GM23338 (cell line): ENCODE results near the gene SMOC2. TPM values are rescaled to one million over a fixed set of nuclear protein-coding genes. Genes with fewer than 3 reads are reported as not detected.

Source experiments
- ATAC-seq: fragments of 200-7000 bp; cut with Tn5 transposase; 3 replicates; pipeline ENCODE4 v1.9.1; 2020
- DNase-seq: peaks from one replicate; pipeline ENCODE4 v3.0.0-alpha.2; 2015; ENCODE audit warnings: low spot score
- H2AFZ ChIP-seq: fragments of 200-600 bp; sonication (generic); 2 replicates; pipeline ENCODE4 v1.8.0; 2016; ENCODE audit warnings: antibody characterized with exemption, mild to moderate bottlenecking, moderate library complexity
- H3F3A ChIP-seq: fragments of 200-600 bp; sonication (generic); replicated peaks from 2 replicates; pipeline ENCODE4 v1.8.0; 2017; ENCODE audit warnings: antibody characterized with exemption, mixed run types, low read depth
- H3K27ac ChIP-seq: fragments of 200-600 bp; sonication (generic); 2 replicates; pipeline ENCODE4 v1.6.1; 2016; ENCODE audit warnings: low read depth
- H3K27me3 ChIP-seq: fragments of 200-600 bp; sonication (generic); 2 replicates; pipeline ENCODE4 v1.8.0; 2016; ENCODE audit warnings: mild to moderate bottlenecking, mixed run types, moderate library complexity; ENCODE audit not compliant: insufficient read depth
- H3K36me3 ChIP-seq: fragments of 200-600 bp; sonication (generic); 2 replicates; pipeline ENCODE4 v1.8.0; 2016; ENCODE audit warnings: mild to moderate bottlenecking; ENCODE audit not compliant: insufficient read depth
- H3K4me1 ChIP-seq: fragments of 200-600 bp; sonication (generic); 2 replicates; pipeline ENCODE4 v1.8.0; 2016; ENCODE audit warnings: mild to moderate bottlenecking, moderate library complexity; ENCODE audit not compliant: insufficient read depth
- H3K4me2 ChIP-seq: fragments of 200-600 bp; sonication (generic); 2 replicates; pipeline ENCODE4 v1.7.1; 2017; ENCODE audit warnings: mixed run types
- H3K4me3 ChIP-seq: fragments of 200-600 bp; sonication (generic); 2 replicates; pipeline ENCODE4 v1.6.1; 2016; ENCODE audit warnings: mixed run types
- H3K79me2 ChIP-seq: fragments of 200-600 bp; sonication (generic); replicated peaks from 2 replicates; pipeline ENCODE4 v1.8.0; 2017; ENCODE audit warnings: mild to moderate bottlenecking; ENCODE audit not compliant: insufficient read depth
- H3K9me2 ChIP-seq: fragments of 200-600 bp; sonication (generic); 2 replicates; pipeline ENCODE4 v1.8.0; 2017; ENCODE audit not compliant: insufficient read depth
- H4K20me1 ChIP-seq: fragments of 200-600 bp; sonication (generic); replicated peaks from 2 replicates; pipeline ENCODE4 v1.8.0; 2017; ENCODE audit warnings: mild to moderate bottlenecking; ENCODE audit not compliant: insufficient read depth
- H3K27ac Mint-ChIP-seq: 2 replicates; pipeline ENCODE4 v1.8.0; 2020; ENCODE audit warnings: inconsistent platforms, mild to moderate bottlenecking, moderate library complexity, mixed read lengths
- H3K27me3 Mint-ChIP-seq: 3 replicates; pipeline ENCODE4 v1.8.0; 2022; ENCODE audit warnings: low read depth, mild to moderate bottlenecking, moderate library complexity, mixed read lengths, inconsistent platforms; ENCODE audit not compliant: insufficient read depth, poor library complexity
- H3K36me3 Mint-ChIP-seq: 3 replicates; pipeline ENCODE4 v1.8.0; 2021; ENCODE audit warnings: low read depth, mild to moderate bottlenecking, inconsistent platforms, moderate library complexity, mixed read lengths
- H3K4me1 Mint-ChIP-seq: 3 replicates; pipeline ENCODE4 v1.8.0; 2020; ENCODE audit warnings: mild to moderate bottlenecking, inconsistent platforms, mixed read lengths
- H3K4me3 Mint-ChIP-seq: 3 replicates; pipeline ENCODE4 v1.8.0; 2021; ENCODE audit warnings: moderate library complexity, mild to moderate bottlenecking, inconsistent platforms, mixed read lengths
- H3K9me3 Mint-ChIP-seq: 3 replicates; pipeline ENCODE4 v1.8.0; 2020; ENCODE audit warnings: moderate library complexity, mild to moderate bottlenecking, inconsistent platforms, mixed read lengths
- POLR2AphosphoS5 ChIP-seq: IDR thresholded peaks from 2 replicates; pipeline ENCODE4 v1.6.1; 2016; ENCODE audit warnings: antibody characterized with exemption, low read depth
- ZNF331 ChIP-seq: fragments of 250-450 bp; sonication (Bioruptor Pico); IDR thresholded peaks from 2 replicates; pipeline ENCODE4 v1.5.0; 2020; ENCODE audit warnings: low read depth, mild to moderate bottlenecking, moderate library complexity
- polyA plus RNA-seq: library from polyadenylated mRNA; unstranded; fragments of >200 nt; fragmentation: Nextera tagmentation; extraction: Ambion mirVana; gene quantifications from 2 replicates; pipeline ENCODE4 v1.2.1, GENCODE V29; 2016
- total RNA-seq: library from RNA; depleted of rRNA; stranded (reverse); fragments of >200 nt; shearing (Covaris generic); gene quantifications from 2 replicates; pipeline ENCODE4 v1.2.3, GENCODE V29; 2014
- TF ChIP-seq, protein P1 (sequence below): IDR thresholded peaks from one replicate; pipeline ENCODE4 v1.6.1; 2018; ENCODE audit warnings: antibody characterized with exemption; ENCODE audit not compliant: unreplicated experiment
- TF ChIP-seq, protein P2 (sequence below): IDR thresholded peaks from 2 replicates; pipeline ENCODE4 v1.6.1; 2016; ENCODE audit warnings: antibody characterized with exemption
- TF ChIP-seq, protein P3 (sequence below), 2 experiments: fragments of 200-600 bp in 1 of 2; sonication (generic) in 1 of 2; conservative IDR thresholded peaks; 2 replicates each; pipeline versions ENCODE4 v1.5.1 to v1.6.1; 2016 to 2017; ENCODE audit warnings: antibody characterized with exemption in 2 of 2, low read depth in 2 of 2, mild to moderate bottlenecking in 2 of 2, moderate library complexity in 1 of 2

The SMOC2 gene
- total and polyA plus RNA-seq, 2 experiments from 2014 or later: 4.3 to 6.5 TPM

DNA sequence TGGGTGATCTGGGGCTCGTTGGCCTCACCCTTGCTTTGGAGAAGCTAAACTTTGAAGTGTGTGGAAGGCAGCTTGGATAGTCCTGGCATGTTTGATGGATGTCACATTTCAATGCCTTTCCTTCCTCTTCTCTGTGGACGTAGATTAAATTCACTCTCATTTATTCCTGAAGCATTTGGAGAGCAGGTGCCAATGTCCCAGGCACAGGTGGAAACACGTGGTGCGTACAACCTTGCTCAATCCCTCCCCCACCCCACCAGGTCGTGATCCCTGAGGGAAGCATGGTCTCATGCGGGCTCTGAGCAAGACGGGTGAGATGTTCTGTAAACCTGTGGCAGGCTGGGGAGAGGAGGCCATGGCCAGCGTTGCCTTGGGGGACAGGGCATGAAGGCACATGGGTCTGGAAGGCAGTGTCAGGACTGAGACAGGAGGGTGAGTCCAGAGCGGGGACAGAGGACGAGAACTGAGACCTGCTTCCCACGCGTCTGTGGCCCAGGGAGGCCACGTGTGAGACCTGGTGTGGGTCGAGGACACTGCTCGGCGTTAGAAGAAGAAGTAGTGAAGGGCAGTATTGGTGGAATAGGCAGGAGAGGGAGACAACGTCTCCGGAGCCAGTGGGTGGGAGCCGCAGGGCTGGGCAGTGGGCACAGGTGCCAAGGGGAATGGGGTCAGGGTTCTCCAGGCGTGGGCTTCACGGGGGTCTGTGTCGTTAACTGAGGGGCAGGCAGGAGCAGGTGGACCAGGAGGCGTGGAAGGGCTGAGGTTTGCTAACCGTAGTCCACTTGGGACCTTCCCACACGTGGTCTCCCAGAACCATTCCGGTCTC, 34.4 kb downstream of the SMOC2 start:
- Histone ChIP-seq H2AFZ (no peak overlapping the region), H3K9me2 (no peaks in the 10 kb centered on the region), H3K4me1 (no peaks in the 10 kb centered on the region), H3K36me3 (no peaks in the 10 kb centered on the region), H3K4me2 (no peak overlapping the region), H3K79me2 (no peaks in the 10 kb centered on the region), H3K27me3 (no peaks in the 10 kb centered on the region), H3K27ac (no peak overlapping the region), H3K4me3 (no peak overlapping the region), H3F3A (no peaks in the 10 kb centered on the region), H4K20me1 (no peaks in the 10 kb centered on the region)
- no peak overlapping the region for H3K27ac Mint-ChIP-seq
- no peak for DNase-seq
- no peak for ATAC-seq
- no peaks in the 10 kb centered on the region for H3K4me1 Mint-ChIP-seq
- H3K4me3 Mint-ChIP-seq: no peak overlapping the region
- H3K36me3 Mint-ChIP-seq: no peaks in the 10 kb centered on the region; the same call in 2 of the 3 replicates
- H3K27me3 Mint-ChIP-seq: peaks cover 8% of the 10 kb centered on the region
- peaks cover 3% of the 10 kb centered on the region; the same call in 2 of the 3 replicates for H3K9me3 Mint-ChIP-seq
- TF ChIP-seq POLR2AphosphoS5: no peak
- TF ChIP-seq ZNF331 (CRISPR knock-in tag): no peak
- TF ChIP-seq, protein P1, sequence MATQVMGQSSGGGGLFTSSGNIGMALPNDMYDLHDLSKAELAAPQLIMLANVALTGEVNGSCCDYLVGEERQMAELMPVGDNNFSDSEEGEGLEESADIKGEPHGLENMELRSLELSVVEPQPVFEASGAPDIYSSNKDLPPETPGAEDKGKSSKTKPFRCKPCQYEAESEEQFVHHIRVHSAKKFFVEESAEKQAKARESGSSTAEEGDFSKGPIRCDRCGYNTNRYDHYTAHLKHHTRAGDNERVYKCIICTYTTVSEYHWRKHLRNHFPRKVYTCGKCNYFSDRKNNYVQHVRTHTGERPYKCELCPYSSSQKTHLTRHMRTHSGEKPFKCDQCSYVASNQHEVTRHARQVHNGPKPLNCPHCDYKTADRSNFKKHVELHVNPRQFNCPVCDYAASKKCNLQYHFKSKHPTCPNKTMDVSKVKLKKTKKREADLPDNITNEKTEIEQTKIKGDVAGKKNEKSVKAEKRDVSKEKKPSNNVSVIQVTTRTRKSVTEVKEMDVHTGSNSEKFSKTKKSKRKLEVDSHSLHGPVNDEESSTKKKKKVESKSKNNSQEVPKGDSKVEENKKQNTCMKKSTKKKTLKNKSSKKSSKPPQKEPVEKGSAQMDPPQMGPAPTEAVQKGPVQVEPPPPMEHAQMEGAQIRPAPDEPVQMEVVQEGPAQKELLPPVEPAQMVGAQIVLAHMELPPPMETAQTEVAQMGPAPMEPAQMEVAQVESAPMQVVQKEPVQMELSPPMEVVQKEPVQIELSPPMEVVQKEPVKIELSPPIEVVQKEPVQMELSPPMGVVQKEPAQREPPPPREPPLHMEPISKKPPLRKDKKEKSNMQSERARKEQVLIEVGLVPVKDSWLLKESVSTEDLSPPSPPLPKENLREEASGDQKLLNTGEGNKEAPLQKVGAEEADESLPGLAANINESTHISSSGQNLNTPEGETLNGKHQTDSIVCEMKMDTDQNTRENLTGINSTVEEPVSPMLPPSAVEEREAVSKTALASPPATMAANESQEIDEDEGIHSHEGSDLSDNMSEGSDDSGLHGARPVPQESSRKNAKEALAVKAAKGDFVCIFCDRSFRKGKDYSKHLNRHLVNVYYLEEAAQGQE: no peak
- TF ChIP-seq, protein P2, sequence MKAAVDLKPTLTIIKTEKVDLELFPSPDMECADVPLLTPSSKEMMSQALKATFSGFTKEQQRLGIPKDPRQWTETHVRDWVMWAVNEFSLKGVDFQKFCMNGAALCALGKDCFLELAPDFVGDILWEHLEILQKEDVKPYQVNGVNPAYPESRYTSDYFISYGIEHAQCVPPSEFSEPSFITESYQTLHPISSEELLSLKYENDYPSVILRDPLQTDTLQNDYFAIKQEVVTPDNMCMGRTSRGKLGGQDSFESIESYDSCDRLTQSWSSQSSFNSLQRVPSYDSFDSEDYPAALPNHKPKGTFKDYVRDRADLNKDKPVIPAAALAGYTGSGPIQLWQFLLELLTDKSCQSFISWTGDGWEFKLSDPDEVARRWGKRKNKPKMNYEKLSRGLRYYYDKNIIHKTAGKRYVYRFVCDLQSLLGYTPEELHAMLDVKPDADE: no peak
- TF ChIP-seq, protein P3, sequence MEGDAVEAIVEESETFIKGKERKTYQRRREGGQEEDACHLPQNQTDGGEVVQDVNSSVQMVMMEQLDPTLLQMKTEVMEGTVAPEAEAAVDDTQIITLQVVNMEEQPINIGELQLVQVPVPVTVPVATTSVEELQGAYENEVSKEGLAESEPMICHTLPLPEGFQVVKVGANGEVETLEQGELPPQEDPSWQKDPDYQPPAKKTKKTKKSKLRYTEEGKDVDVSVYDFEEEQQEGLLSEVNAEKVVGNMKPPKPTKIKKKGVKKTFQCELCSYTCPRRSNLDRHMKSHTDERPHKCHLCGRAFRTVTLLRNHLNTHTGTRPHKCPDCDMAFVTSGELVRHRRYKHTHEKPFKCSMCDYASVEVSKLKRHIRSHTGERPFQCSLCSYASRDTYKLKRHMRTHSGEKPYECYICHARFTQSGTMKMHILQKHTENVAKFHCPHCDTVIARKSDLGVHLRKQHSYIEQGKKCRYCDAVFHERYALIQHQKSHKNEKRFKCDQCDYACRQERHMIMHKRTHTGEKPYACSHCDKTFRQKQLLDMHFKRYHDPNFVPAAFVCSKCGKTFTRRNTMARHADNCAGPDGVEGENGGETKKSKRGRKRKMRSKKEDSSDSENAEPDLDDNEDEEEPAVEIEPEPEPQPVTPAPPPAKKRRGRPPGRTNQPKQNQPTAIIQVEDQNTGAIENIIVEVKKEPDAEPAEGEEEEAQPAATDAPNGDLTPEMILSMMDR (conservative IDR thresholded peaks at IDR 0.05; ENCODE audit: low read depth in 2 of 2): no peak

DNA sequence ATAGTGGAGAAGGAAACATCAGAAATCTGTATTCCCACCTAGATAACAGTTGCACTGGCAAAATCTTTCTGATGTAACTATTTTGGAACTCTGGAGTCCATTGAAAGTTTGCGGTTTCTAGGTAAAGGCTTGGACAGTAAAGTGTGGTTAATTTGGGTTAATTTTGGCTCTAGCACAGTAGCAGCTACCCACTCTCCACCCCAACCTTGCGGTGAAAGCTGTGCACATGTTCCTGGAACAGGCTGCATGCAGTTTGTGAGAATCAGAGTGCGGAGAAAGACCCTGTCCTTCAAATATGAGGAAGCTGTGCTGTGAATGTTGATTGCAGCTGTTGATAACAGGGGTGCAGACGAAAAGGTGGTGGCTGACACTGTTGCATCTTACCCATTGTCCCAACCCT, 38.4 kb downstream of the SMOC2 start:
- H3K4me3 ChIP-seq: no peak overlapping the region
- no peaks in the 10 kb centered on the region for H3K79me2 ChIP-seq
- no peaks in the 10 kb centered on the region for H3K36me3 ChIP-seq
- no peaks in the 10 kb centered on the region for H3K4me1 ChIP-seq
- no peaks in the 10 kb centered on the region for H4K20me1 ChIP-seq
- DNase-seq: no peak
- Mint-ChIP-seq H3K27ac (no peak overlapping the region), H3K9me3 (peaks cover 3% of the 10 kb centered on the region; the same call in 2 of the 3 replicates), H3K4me1 (no peaks in the 10 kb centered on the region), H3K4me3 (no peak overlapping the region), H3K36me3 (no peaks in the 10 kb centered on the region; the same call in 2 of the 3 replicates), H3K27me3 (peaks cover 8% of the 10 kb centered on the region)
- ATAC-seq: no peak
- H2AFZ ChIP-seq: no peak overlapping the region
- no peak overlapping the region for H3K4me2 ChIP-seq
- no peaks in the 10 kb centered on the region for H3K27me3 ChIP-seq
- H3K27ac ChIP-seq: no peak overlapping the region
- H3K9me2 ChIP-seq: no peaks in the 10 kb centered on the region
- no peaks in the 10 kb centered on the region for H3F3A ChIP-seq
- TF ChIP-seq ZNF331 (CRISPR knock-in tag): no peak
